HTERT RPE-1 (cell line): Measurements from ENCODE around the gene YEATS4.

ENCODE experiments used
- in situ Hi-C: fragments of 300-500 bp; cut with MboI; formaldehyde crosslinking; loops from 4 replicates; pipeline ENCODE4 v1.14.3; 2020; ENCODE audit warnings: low sequenced_read_pairs

Gene YEATS4

GRCh38 chr12:69430942-69431590 is 71.5 kb downstream of the YEATS4 start:
- in situ Hi-C loops: no loop called here

DNA sequence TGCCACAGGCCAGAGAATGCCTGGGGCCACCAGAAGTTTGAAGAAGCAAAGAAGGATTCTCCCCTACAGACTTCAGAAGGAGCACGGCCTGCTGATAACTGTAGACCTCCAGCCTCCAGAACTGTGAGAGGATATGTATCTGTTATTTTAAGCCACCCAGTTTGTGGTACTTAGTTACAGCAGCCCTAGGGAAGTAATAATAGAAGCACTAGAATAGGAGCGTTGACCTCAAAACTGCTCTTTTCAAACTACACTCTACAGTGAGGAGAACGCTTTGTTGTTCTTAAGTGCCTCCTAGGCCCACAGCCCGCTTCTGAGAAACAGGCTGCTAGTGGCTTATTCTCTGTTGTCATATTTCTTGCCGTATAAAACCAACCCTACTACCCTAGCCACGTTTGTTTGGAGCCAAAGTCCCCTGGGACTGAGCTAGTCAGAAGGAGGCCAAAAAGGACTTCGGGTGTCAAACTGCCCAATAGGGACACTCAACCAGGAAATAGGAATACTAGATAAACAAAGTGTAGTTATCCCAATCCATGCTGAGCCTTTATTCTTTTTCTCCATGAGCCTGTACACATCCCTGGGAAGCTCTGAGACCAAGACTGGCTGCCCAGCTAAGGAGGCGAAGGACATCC is 72.2 kb downstream of the YEATS4 start:
- in situ Hi-C loops: no loop called here

DNA sequence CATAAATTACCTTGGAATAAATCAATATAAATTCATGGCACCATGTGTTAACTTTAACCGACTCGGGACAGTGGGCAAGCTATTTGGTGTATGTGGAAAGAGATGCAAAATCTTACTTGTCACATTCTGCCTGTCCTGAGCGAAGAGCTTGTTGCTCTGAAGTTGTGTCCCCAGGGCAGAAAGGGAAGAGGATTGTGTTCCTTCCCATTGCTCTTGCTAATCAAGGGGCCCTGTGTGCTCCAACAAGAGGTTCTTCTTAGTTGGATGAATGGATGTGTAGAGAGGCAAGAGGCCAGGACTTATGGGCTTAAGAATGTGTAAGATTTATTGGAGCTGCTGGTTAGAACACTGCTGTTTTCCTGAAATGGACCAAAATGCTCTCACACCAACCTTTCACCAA is 74.1 kb downstream of the YEATS4 start:
- in situ Hi-C loops: no loop called here

GRCh38 chr12:69435644-69436043 is 76.1 kb downstream of the YEATS4 start:
- in situ Hi-C loops: no loop called here

DNA sequence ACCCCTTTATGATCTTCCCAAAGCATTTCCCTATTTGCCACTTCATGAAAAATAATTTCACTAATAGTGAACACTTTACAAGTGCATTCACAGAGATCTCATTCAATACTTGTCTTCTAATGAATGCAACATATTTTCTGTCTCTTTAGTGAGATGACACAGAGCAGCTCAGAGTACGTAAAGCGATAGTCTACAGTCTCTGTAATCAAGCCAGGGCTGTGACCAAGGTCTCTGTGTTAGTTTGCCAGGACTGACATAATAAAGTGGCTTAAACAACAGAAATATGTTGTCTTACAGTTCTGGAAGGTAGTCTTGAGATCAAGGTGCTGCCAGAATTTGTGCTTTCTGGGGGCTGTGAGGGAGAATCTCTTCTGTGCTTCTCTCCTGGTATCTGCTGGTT is 77.5 kb downstream of the YEATS4 start:
- in situ Hi-C loops: no loop called here

GRCh38 chr12:69438539-69438938 is 79.0 kb downstream of the YEATS4 start:
- in situ Hi-C loops: no loop called here

- in situ Hi-C loops: no loop called here
These were observed 80.5 kb downstream of the YEATS4 start for GRCh38 chr12:69440016-69440415.
